Activated CD4-positive, alpha-beta T cell treated with anti-CD3 and anti-CD28 coated beads, Interleukin-2, amount 50 U/mL, for 1 hour (primary cell): ENCODE measurements around the gene CCNT2.
"Not testable (repeated sequence)": the region's sequence is repeated elsewhere in the genome, so short reads cannot be mapped to it uniquely, and the experiment has no call there.

Experiments
- DNase-seq: peaks from one replicate; pipeline ENCODE4 v3.0.0-alpha.2; 2020

Gene CCNT2

DNA sequence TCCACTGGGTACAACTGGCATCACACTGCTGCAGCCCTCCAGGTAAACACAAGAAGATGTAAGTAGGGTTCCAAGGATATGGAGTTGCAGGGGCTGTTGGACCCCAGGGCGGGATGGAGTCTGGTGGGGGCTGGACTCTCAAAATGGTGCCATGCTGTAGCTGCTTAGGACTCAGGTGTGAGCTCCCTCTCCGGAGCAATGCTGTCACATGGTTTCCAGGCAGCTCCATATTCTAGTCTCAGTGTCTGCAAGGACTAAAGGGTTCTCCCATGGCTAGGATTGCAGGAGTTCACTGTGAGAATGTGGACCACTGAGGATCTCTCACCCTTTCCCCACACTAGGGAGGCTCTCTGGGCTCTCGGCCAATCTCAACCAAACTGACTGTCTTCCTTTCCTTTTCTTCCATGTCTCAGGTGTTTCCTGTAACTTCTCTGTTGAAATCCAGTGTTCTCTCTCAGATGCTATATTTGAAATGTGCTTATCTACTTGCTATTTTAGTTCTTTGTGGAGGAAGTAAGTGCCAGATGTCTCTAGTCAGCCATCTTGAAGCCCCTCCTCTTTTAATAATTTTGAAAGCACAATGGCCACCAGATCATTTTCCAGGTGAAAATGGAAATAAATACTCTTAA lies 57.6 kb downstream of the CCNT2 start:
- no peak for DNase-seq

DNA sequence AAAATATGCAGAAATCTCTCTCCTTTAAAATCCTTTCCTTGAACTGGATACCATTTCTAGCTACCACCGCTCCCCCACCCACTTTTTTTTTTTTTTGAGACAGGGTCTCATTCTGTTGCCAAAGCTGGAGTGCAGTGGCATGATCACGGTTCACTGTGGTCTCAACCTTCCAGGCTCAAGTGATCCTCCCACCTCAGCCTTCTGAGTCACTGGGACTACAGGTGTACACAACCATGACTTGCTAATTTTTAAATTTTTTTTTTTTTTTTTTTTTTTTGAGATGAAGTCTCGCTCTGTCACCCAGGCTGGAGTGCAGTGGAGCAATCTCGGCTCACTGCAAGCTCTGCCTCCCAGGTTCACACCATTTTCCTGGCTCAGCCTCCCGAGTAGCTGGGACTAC lies 58.5 kb downstream of the CCNT2 start:
- DNase-seq: not testable (repeated sequence)

DNA sequence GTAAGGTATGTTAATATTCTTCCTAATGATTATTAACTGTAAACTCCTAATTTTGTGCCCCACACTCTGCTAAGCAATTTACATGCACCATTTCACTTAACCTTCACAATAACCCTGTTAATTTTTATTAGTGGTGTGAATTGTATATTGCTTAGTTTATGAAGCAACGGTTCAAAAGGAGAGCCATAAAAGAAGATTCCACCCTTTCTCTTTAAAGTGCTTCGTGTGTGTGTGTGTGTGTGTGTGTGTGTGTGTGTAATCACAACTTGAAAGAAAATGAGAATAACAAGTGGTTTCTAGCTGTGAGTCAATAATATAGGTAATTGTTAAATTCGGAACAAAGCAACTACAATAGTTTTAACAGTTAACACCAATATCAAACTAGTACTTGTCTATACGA lies 60.6 kb downstream of the CCNT2 start:
- DNase-seq: no peak

DNA sequence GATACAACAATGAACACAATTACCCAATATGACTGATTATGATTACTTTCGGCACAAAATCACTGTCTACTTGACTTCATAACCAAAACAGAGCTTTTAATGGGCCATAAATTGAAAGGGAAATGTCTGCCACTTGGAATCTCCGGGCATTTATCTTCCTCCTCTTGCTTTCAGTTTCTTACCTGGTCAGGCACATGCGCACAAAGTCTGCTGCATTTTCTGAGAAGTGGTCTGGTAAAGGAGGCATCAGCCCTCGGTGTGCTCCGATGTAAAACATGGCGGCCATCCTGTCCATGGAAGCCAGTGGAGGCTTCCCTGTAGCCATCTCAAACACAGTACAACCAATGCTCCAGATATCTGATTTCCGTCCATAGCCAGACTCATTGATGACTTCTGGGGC lies 62.0 kb downstream of the CCNT2 start:
- no peak for DNase-seq

DNA sequence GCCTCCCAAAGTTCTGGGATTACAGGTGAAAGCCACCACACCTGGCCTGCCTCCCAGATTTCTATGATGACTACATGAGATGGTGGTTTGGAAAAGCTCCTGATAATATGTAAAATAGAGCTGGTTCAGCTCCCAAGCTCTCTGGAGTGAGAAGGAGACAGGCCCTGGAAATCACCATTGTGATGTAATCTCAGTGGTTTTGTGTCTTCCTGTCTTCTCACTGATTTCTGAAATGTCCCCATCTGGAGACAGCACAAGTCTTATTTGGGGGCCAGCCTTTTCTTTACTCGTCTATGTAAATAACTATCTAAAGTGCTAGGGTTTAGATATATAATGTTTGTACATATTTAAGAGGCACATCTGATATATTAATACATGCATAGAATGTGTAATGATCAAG lies 64.0 kb downstream of the CCNT2 start:
- no peak for DNase-seq

DNA sequence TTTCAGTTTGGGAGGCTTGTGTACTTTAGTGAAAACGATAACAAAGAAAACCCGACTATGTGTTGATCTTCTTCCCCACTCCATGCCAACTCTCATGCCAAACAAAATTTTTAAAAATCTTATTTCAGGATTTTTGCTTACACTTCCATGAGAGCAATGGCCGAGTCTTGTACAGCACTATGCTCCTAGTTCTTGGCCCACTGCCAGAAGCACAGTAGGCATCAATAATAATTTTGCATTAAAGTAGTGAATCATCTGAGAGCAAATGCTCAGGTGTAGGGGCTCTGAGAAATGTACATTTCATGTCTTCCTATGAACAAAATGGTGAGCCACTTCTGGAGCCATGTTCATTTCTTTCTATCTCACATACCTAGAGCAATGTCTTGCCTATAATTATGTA lies 66.4 kb downstream of the CCNT2 start:
- DNase-seq: no peak

DNA sequence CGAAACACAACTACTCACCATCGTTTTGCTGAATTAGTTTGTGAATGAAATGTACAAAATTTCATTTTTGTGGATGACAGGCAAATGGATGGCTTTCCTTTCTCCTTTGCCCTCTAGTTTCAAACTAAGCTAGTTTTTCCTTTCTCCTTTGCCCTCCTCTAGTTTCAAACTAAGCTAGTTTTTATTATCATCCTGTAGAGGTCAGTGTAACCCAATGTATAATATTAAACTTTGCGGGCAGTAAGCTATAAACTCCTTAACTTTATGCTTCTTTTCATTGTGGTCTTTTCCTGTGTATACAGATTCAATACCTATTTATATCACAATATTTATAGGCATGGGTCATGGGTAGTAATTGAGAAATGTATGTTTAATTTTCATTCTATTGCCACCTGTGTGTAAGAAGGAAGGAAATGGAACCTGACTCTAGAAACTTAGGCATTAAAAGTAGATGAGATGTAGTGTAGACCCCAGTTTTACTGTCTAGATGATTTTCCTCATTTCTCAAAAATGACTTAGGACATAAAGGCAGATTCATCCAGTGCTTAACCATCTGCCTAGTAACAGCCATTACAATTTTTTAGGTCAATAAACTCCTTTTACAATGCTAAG lies 70.5 kb downstream of the CCNT2 start:
- DNase-seq: no peak

DNA sequence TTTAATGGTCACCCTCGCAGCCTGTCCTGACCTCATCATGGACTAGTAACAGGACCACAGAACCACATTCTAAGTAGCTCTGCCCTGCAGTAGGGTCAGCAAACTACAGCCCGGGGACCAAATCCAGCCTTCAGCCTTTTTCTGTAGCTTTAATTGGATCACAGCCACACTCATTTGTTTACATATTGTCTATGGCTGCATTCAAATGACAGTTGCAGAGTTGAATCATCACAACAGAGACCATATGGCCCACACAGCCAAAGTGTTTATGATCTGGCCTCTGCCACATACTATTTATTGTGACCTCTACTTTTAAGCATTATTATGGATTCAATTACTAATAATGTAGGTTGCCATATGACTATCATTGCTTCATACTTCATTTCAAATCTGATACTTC lies 80.9 kb downstream of the CCNT2 start:
- DNase-seq: no peak

DNA sequence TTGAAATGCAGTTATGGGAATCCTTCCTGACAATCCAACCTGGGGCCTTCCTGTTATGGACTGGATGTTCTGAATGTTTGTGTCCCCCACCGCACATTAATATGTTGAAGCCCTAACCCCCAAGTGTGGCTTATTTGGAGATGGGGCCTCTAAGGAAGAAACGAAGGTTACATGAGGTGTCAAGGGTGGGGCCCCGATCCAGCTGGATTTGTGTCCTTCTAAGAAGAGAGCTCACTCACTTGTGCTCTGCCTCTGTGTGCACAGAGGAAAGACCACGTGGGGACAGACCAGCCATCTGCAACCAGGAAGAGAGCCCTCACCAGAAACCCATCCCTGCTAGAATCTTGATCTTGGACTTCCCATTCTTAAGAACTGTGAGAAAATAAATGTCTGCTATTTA lies 84.2 kb downstream of the CCNT2 start:
- DNase-seq: no peak

DNA sequence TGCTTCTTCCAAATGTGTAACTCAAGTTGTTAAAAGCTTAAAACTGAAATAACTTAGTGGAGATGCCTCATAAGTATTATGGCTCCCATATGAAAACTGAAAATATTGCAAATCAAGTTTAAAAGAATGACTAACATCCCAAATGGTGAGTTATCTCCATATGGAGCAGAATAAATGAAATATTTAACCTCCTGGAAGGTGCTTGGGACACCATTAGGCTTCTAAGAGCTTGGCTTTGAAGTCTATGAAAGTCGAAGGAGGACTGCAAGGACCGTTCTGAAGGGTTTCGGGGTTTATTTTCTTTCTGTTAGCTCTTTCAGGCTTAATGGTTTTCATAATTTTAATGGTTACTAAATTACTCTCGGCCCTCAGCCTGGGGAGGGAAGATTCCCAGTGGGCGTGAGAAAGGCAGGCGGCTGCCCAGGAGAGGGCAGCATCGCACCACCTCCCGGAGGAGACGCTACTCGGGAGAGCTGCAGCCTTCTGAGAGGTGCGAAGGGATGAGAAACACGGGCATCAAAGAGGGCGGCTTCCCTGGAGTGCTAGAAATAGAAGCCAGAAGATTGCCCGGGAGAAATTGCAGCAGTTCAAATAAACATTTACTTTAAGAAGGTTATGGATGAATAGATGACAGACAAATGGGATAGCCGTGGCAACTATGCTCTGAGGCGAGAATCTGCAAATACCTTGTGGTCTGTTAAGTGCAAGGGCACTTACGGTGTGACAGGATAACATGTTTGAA lies 85.6 kb downstream of the CCNT2 start:
- peak; percentile 68 for DNase-seq

DNA sequence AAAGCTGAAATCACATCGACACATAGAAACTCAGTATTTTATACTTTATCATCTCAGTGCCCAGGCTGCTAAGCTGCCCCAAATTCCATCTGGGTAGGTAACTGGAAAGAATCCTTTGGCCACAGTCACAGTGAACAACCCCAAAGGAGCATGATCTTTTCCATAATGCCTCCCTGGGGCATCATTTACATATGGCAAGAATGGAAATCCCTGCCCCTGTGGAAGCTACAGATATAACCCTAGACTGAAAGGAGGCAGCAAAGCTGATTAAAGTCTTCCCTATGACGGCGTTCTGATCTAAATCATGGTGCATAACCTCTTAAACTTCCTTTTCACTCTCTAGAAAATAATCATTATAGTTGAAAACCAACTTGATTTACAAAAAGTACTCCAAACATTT lies 87.1 kb downstream of the CCNT2 start:
- no peak for DNase-seq
